ENCODE data around the gene PRPF39.

- TF ChIP-seq EZH2phosphoT487 (IDR thresholded peaks at IDR 0.05; ENCODE audit: insufficient read depth, low read depth) (no peak), EZH2 (IDR thresholded peaks at IDR 0.05; ENCODE audit: insufficient read depth, poor library complexity, severe bottlenecking) (no peak)
These were observed 10.6 kb upstream of the PRPF39 start for GRCh38 chr14:45073231-45073879.
